Neuron (in vitro differentiated cells): ENCODE results near the gene NIPBL.
A peak's percentile ranks its signal among the peaks of the same experiment; 100 is the strongest.
"Not testable (repeated sequence)": the region's sequence is repeated elsewhere in the genome, so short reads cannot be mapped to it uniquely, and the experiment has no call there.

ENCODE experiments used
- H2AFZ ChIP-seq: one replicate; pipeline ENCODE4 v1.6.1; 2013; ENCODE audit warnings: low read depth, mild to moderate bottlenecking, inconsistent platforms, low read length, moderate library complexity
- H3K27me3 ChIP-seq: one replicate; pipeline ENCODE4 v1.6.1; 2013; ENCODE audit warnings: low read length; ENCODE audit not compliant: insufficient read depth
- H3K36me3 ChIP-seq: one replicate; pipeline ENCODE4 v1.6.1; 2013; ENCODE audit warnings: low read length; ENCODE audit not compliant: insufficient read depth
- H3K4me1 ChIP-seq: one replicate; pipeline ENCODE4 v1.6.1; 2013; ENCODE audit warnings: low read length; ENCODE audit not compliant: insufficient read depth
- H3K4me3 ChIP-seq: 2 replicates; pipeline ENCODE4 v1.5.1; 2013; ENCODE audit warnings: mild to moderate bottlenecking, low read length, moderate library complexity
- H3K9me3 ChIP-seq: one replicate; pipeline ENCODE4 v1.6.1; 2013; ENCODE audit warnings: low read length

Gene NIPBL, protein sequence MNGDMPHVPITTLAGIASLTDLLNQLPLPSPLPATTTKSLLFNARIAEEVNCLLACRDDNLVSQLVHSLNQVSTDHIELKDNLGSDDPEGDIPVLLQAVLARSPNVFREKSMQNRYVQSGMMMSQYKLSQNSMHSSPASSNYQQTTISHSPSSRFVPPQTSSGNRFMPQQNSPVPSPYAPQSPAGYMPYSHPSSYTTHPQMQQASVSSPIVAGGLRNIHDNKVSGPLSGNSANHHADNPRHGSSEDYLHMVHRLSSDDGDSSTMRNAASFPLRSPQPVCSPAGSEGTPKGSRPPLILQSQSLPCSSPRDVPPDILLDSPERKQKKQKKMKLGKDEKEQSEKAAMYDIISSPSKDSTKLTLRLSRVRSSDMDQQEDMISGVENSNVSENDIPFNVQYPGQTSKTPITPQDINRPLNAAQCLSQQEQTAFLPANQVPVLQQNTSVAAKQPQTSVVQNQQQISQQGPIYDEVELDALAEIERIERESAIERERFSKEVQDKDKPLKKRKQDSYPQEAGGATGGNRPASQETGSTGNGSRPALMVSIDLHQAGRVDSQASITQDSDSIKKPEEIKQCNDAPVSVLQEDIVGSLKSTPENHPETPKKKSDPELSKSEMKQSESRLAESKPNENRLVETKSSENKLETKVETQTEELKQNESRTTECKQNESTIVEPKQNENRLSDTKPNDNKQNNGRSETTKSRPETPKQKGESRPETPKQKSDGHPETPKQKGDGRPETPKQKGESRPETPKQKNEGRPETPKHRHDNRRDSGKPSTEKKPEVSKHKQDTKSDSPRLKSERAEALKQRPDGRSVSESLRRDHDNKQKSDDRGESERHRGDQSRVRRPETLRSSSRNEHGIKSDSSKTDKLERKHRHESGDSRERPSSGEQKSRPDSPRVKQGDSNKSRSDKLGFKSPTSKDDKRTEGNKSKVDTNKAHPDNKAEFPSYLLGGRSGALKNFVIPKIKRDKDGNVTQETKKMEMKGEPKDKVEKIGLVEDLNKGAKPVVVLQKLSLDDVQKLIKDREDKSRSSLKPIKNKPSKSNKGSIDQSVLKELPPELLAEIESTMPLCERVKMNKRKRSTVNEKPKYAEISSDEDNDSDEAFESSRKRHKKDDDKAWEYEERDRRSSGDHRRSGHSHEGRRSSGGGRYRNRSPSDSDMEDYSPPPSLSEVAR (N-terminal part only)

DNA sequence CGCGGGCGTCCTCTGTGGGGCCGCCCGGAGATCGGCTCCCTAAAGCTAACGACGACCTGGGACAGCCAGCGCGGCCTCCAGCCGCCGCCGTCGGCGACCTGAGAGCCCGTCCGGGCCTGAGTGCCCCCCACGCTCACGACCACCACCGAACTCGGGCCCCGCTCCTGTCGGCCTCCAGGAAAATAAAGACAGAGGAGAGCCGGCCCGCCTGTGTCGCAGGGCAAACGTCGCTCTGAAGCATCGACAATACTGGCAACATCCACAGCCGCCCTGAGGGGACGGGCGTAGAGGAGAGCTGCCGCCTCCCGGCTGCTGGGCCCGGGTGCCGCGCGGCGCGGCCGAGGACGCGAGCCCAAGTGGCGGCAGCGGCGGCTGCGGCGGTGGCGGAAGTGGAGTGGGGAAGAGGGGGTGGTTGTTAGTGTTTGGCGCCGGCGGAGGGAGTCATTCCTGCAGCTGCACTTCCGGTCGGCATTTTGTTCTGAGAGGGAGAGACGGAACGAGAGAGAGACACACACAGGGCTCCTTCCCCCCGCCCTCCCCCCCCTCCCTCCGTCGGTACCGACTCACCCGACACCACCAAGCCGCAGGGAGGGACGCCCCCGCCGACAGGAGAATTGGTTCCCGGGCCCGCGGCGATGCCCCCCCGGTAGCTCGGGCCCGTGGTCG lies at the start of gene NIPBL:
Gene NIPBL, plus strand, starts transcription at position 471 of the 666 bp plus-strand sequence. CDS start 76,928 bp downstream, outside the sequence.
- H3K27me3 ChIP-seq, result no peaks in the 10 kb centered on the region
- H3K4me3 ChIP-seq, result peak within 1 kb of the TSS; percentile 90
- H3K36me3 ChIP-seq, result peaks cover 7% of the 10 kb centered on the region
- no peaks in the 10 kb centered on the region for H3K9me3 ChIP-seq
- peak within 1 kb of the TSS; percentile 93 for H2AFZ ChIP-seq
- peaks cover 36% of the 10 kb centered on the region for H3K4me1 ChIP-seq

DNA sequence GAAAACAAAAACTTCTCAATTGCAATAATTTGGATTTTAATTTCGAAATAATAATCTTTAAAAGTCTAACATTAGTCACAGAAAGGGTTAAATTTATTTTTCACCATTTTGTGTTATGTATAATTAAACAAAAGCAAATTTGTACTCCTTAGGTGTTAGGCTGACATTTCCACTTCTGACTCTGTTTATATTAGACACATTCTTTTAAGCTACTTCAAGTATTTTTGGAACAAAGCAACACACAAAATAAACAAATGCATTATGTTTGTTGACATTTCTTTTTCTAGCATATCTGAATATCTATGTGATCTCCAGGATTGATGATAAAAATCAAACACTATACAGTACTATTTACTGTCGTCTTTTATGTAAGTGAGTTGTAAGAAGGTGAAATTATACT lies 44.3 kb upstream of the NIPBL start:
- no peak overlapping the region for H3K4me3 ChIP-seq
- no peaks in the 10 kb centered on the region for H3K9me3 ChIP-seq
- H3K27me3 ChIP-seq, result peaks cover 3% of the 10 kb centered on the region
- H3K4me1 ChIP-seq, result no peaks in the 10 kb centered on the region
- H3K36me3 ChIP-seq, result no peaks in the 10 kb centered on the region
- H2AFZ ChIP-seq, result no peak overlapping the region

GRCh38 chr5:36836831-36837230 lies 39.7 kb upstream of the NIPBL start:
- Histone ChIP-seq H2AFZ (no peak overlapping the region), H3K27me3 (peaks cover 7% of the 10 kb centered on the region), H3K4me3 (no peak overlapping the region), H3K9me3 (no peaks in the 10 kb centered on the region), H3K4me1 (no peaks in the 10 kb centered on the region), H3K36me3 (no peaks in the 10 kb centered on the region)

GRCh38 chr5:36839489-36840476 lies 36.8 kb upstream of the NIPBL start:
- Histone ChIP-seq H3K4me1 (no peaks in the 10 kb centered on the region), H2AFZ (no peak overlapping the region), H3K27me3 (peaks cover 7% of the 10 kb centered on the region), H3K36me3 (no peaks in the 10 kb centered on the region), H3K9me3 (no peaks in the 10 kb centered on the region), H3K4me3 (no peak overlapping the region)

DNA sequence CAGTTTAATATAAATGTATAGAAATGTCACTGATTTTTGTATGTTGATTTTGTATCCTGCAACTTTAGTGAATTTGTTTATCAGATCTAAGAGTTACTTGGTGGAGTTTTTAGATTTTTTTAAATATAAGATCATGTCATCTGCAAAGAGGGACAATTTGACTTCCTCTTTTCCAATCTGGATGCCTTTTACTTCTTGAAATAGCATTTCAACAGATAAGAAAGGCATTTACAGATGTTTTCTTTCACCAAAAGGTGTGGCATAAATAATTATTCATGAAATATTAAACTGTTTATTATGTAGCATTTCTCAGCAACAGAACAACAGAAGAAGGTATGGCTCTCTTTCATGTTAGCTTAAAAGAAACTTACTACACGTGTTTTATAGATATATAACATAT lies 34.9 kb upstream of the NIPBL start:
- no peaks in the 10 kb centered on the region for H3K36me3 ChIP-seq
- H3K9me3 ChIP-seq, result no peaks in the 10 kb centered on the region
- no peaks in the 10 kb centered on the region for H3K4me1 ChIP-seq
- H3K27me3 ChIP-seq, result peaks cover 8% of the 10 kb centered on the region
- no peak overlapping the region for H3K4me3 ChIP-seq
- no peak overlapping the region for H2AFZ ChIP-seq

- H3K27me3 ChIP-seq, result peaks cover 8% of the 10 kb centered on the region
- H3K4me3 ChIP-seq, result no peak overlapping the region
- no peak overlapping the region for H2AFZ ChIP-seq
- no peaks in the 10 kb centered on the region for H3K9me3 ChIP-seq
- H3K36me3 ChIP-seq, result no peaks in the 10 kb centered on the region
- no peaks in the 10 kb centered on the region for H3K4me1 ChIP-seq
Measured at GRCh38 chr5:36842087-36842486, 34.5 kb upstream of the NIPBL start.

DNA sequence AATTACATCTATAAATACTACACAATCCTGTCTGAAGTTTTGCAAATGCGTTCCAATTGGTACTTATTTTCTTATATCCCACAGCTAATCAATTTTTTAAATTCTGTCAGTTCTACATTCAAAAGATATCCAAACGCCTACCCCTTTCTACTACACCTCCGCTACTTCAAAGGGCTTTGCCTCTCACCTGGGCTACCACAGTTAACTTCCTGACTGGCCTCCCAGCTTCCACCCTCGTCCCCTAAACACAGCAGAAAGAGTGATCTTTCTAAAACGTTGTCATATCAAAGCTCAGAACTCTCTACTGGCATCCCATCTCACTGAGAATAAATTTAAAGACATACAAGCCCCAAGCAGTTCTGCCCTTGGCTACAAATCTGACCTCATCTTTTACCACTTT lies 32.3 kb upstream of the NIPBL start:
- Histone ChIP-seq H3K27me3 (peaks cover 6% of the 10 kb centered on the region), H3K36me3 (no peaks in the 10 kb centered on the region), H3K4me1 (no peaks in the 10 kb centered on the region), H3K4me3 (no peak overlapping the region), H2AFZ (no peak overlapping the region), H3K9me3 (no peaks in the 10 kb centered on the region)

DNA sequence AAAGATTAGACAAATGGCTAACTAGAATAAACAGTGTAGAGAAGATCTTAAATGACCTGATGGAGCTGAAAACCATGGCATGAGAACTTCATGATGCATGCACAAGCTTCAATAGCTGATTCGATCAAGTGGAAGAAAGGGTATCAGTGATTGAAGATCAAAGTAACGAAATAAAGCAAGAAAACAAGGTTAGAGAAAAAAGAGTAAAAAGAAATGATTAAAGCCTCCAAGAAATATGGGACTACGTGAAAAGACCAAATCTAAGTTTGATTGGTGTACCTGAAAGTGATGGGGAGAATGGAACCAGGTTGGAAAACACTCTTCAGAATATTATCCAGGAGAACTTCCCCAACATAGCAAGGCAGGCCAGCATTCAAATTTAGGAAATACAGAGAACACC lies 28.0 kb upstream of the NIPBL start:
- not testable (repeated sequence) for H3K4me3 ChIP-seq

GRCh38 chr5:36852903-36853302 lies 23.7 kb upstream of the NIPBL start:
- not testable (repeated sequence) for H3K27me3 ChIP-seq, H3K9me3 ChIP-seq, H3K4me1 ChIP-seq, H3K36me3 ChIP-seq, H3K4me3 ChIP-seq, H2AFZ ChIP-seq

More for the DNA sequence above, 28.0 kb upstream of the NIPBL start:
- H3K9me3 ChIP-seq, H2AFZ ChIP-seq, H3K36me3 ChIP-seq, H3K27me3 ChIP-seq, H3K4me1 ChIP-seq: not testable (repeated sequence)

- no peak overlapping the region for H2AFZ ChIP-seq
Measured at GRCh38 chr5:36854402-36855140, 22.0 kb upstream of the NIPBL start.

DNA sequence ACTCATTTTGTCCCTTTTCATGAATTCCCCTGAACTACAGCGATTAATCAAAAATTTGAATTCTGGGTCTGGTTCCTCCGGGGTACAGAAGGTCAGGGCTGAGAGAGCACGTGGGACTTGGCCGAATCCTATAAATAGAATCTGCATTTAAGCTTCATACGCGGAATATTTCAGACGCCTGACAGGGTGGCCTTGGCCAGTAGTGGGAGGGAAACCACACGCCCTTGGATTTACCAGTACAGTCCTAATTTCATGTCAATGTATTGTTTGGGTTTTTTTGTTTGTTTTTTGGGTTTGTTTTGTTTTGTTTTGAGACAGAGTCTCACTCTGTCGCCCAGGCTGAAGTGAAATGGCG lies 21.5 kb upstream of the NIPBL start:
- no peaks in the 10 kb centered on the region for H3K9me3 ChIP-seq
- H2AFZ ChIP-seq, result no peak overlapping the region
- H3K4me3 ChIP-seq, result no peak overlapping the region
- H3K4me1 ChIP-seq, result no peaks in the 10 kb centered on the region
- no peaks in the 10 kb centered on the region for H3K27me3 ChIP-seq
- H3K36me3 ChIP-seq, result no peaks in the 10 kb centered on the region

More at GRCh38 chr5:36854402-36855140, 22.0 kb upstream of the NIPBL start:
- Histone ChIP-seq H3K27me3 (no peaks in the 10 kb centered on the region), H3K36me3 (no peaks in the 10 kb centered on the region), H3K4me1 (no peaks in the 10 kb centered on the region), H3K4me3 (no peak overlapping the region), H3K9me3 (no peaks in the 10 kb centered on the region)
